Breast epithelium (tissue), 3 donors: ENCODE data around the gene BACH2.

Source experiments
- POLR2A ChIP-seq: fragments of 450-650 bp; IDR thresholded peaks from one replicate; pipeline ENCODE4 v1.6.1; 2016; ENCODE audit warnings: antibody characterized with exemption, mild to moderate bottlenecking, moderate library complexity
- POLR2AphosphoS5 ChIP-seq, 3 donors: sonication (generic); formaldehyde crosslinking; IDR thresholded peaks; one replicate each; pipeline ENCODE4 v1.6.1; 2017; ENCODE audit warnings: antibody characterized with exemption in 3 of 3
- TF ChIP-seq, protein P1 (sequence below), 3 donors: fragments of 450-650 bp; IDR thresholded peaks; one replicate each; pipeline ENCODE4 v1.5.1; 2016 to 2017; ENCODE audit warnings: antibody characterized with exemption in 3 of 3, mild to moderate bottlenecking in 3 of 3, moderate library complexity in 3 of 3

DNA sequence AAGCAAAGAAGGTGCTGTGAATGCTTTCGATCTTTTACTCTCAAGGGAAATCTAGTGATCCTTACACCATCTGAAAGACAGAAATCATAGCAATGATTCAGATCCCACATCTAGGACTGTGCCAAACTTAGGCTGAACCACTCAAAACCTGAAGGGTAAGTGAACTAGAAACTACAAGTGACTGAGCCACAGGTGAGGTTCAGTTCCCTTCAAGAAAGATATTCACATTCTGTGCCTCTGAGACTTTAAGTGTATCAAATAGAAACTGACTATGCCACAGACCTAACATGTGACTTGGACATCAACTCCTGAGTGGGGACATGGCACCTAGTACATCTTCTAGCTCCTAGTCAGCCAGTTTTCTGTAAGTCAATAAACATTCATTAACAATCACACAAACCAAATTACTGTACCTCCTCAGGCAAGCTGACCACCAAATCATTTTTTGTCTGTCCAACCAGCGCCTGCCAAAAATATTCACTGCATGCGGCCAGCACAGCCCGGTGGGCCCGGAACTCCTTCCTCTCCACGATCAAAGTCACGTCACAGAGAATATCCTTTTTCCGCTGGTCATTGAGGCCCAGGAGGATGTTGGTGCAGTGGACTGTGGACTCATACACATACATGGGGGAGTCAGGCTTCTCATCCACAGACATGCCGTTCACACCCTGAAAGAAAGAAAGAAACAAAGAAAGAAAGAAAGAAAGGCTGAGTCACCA, 288.3 kb downstream of the BACH2 start:
- TF ChIP-seq, protein P1, sequence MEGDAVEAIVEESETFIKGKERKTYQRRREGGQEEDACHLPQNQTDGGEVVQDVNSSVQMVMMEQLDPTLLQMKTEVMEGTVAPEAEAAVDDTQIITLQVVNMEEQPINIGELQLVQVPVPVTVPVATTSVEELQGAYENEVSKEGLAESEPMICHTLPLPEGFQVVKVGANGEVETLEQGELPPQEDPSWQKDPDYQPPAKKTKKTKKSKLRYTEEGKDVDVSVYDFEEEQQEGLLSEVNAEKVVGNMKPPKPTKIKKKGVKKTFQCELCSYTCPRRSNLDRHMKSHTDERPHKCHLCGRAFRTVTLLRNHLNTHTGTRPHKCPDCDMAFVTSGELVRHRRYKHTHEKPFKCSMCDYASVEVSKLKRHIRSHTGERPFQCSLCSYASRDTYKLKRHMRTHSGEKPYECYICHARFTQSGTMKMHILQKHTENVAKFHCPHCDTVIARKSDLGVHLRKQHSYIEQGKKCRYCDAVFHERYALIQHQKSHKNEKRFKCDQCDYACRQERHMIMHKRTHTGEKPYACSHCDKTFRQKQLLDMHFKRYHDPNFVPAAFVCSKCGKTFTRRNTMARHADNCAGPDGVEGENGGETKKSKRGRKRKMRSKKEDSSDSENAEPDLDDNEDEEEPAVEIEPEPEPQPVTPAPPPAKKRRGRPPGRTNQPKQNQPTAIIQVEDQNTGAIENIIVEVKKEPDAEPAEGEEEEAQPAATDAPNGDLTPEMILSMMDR (IDR thresholded peaks at IDR 0.05): no peak
- TF ChIP-seq POLR2AphosphoS5 (IDR thresholded peaks at IDR 0.05) (no peak), POLR2A (no peak)
